ENCODE results near the gene PDE1C.

Gene PDE1C

GRCh38 chr7:32074787-32075585 is 4.8 kb upstream of the PDE1C start:
- Histone ChIP-seq H3K9me3 (ENCODE audit: insufficient read depth, low read depth, low read length) (no peaks in the 10 kb centered on the region), H3K79me2 (ENCODE audit: insufficient read depth, low read length) (no peaks in the 10 kb centered on the region), H3K36me3 (ENCODE audit: insufficient read depth, low read length) (no peaks in the 10 kb centered on the region), H3K4me2 (ENCODE audit: low read depth, low read length, poor library complexity, severe bottlenecking) (no peak overlapping the region), H3K9me2 (replicated peaks; ENCODE audit: low read depth, low read length) (no peaks in the 10 kb centered on the region), H3K4me3 (ENCODE audit: low read length, poor library complexity, severe bottlenecking) (no peak overlapping the region), H4K20me1 (ENCODE audit: insufficient read depth, low read length, poor library complexity, severe bottlenecking) (no peaks in the 10 kb centered on the region), H3K9ac (ENCODE audit: low read depth, low read length, poor library complexity, severe bottlenecking) (no peak overlapping the region), H3K4me1 (ENCODE audit: insufficient read depth, low read length, poor library complexity, severe bottlenecking) (no peaks in the 10 kb centered on the region), H3F3A (ENCODE audit: low read depth) (no peaks in the 10 kb centered on the region), H2AFZ (ENCODE audit: low read length) (no peak overlapping the region), H3K27me3 (ENCODE audit: insufficient read depth, low read length, poor library complexity, severe bottlenecking) (no peaks in the 10 kb centered on the region)
- TF ChIP-seq EZH2phosphoT487 (IDR thresholded peaks at IDR 0.05; ENCODE audit: borderline replicate concordance) (no peak), CTCF (conservative IDR thresholded peaks at IDR 0.05; ENCODE audit: low read length) (no peak)

GRCh38 chr7:32073533-32073932 is 3.3 kb upstream of the PDE1C start:
- Histone ChIP-seq H3K9ac (ENCODE audit: low read depth, low read length, poor library complexity, severe bottlenecking) (no peak overlapping the region), H3K9me3 (ENCODE audit: insufficient read depth, low read depth, low read length) (no peaks in the 10 kb centered on the region), H3F3A (ENCODE audit: low read depth) (no peaks in the 10 kb centered on the region), H3K79me2 (ENCODE audit: insufficient read depth, low read length) (no peaks in the 10 kb centered on the region), H3K4me3 (ENCODE audit: low read length, poor library complexity, severe bottlenecking) (no peak overlapping the region), H3K36me3 (ENCODE audit: insufficient read depth, low read length) (no peaks in the 10 kb centered on the region), H3K4me2 (ENCODE audit: low read depth, low read length, poor library complexity, severe bottlenecking) (no peak overlapping the region), H3K4me1 (ENCODE audit: insufficient read depth, low read length, poor library complexity, severe bottlenecking) (no peaks in the 10 kb centered on the region), H2AFZ (ENCODE audit: low read length) (no peak overlapping the region), H4K20me1 (ENCODE audit: insufficient read depth, low read length, poor library complexity, severe bottlenecking) (no peaks in the 10 kb centered on the region), H3K9me2 (replicated peaks; ENCODE audit: low read depth, low read length) (no peaks in the 10 kb centered on the region), H3K27me3 (ENCODE audit: insufficient read depth, low read length, poor library complexity, severe bottlenecking) (no peaks in the 10 kb centered on the region)
- TF ChIP-seq CTCF (conservative IDR thresholded peaks at IDR 0.05; ENCODE audit: low read length) (no peak), EZH2phosphoT487 (IDR thresholded peaks at IDR 0.05; ENCODE audit: borderline replicate concordance) (no peak)

GRCh38 chr7:32072397-32072796 is 2.2 kb upstream of the PDE1C start:
- Histone ChIP-seq H3K9ac (ENCODE audit: low read depth, low read length, poor library complexity, severe bottlenecking) (no peak overlapping the region), H3K36me3 (ENCODE audit: insufficient read depth, low read length) (no peaks in the 10 kb centered on the region), H4K20me1 (ENCODE audit: insufficient read depth, low read length, poor library complexity, severe bottlenecking) (no peaks in the 10 kb centered on the region), H2AFZ (ENCODE audit: low read length) (no peak overlapping the region), H3K4me2 (ENCODE audit: low read depth, low read length, poor library complexity, severe bottlenecking) (no peak overlapping the region), H3K4me3 (ENCODE audit: low read length, poor library complexity, severe bottlenecking) (no peak overlapping the region), H3K9me3 (ENCODE audit: insufficient read depth, low read depth, low read length) (no peaks in the 10 kb centered on the region), H3K27me3 (ENCODE audit: insufficient read depth, low read length, poor library complexity, severe bottlenecking) (no peaks in the 10 kb centered on the region), H3K79me2 (ENCODE audit: insufficient read depth, low read length) (no peaks in the 10 kb centered on the region), H3K4me1 (ENCODE audit: insufficient read depth, low read length, poor library complexity, severe bottlenecking) (no peaks in the 10 kb centered on the region), H3F3A (ENCODE audit: low read depth) (no peaks in the 10 kb centered on the region), H3K9me2 (replicated peaks; ENCODE audit: low read depth, low read length) (no peaks in the 10 kb centered on the region)
- no peak for TF ChIP-seq EZH2phosphoT487 (IDR thresholded peaks at IDR 0.05; ENCODE audit: borderline replicate concordance)
- TF ChIP-seq CTCF (conservative IDR thresholded peaks at IDR 0.05; ENCODE audit: low read length): no peak
